ENCODE results near the gene LEMD3. TPM values are rescaled to one million over a fixed set of nuclear protein-coding genes. Genes with fewer than 3 reads are reported as not detected.

LEMD3 gene
- total RNA-seq, 1 donor from 2014 or later = 25.4 TPM

- no peak for DNase-seq
- H3K4me1 Mint-ChIP-seq (ENCODE audit: low read depth, unreplicated experiment) = peaks cover 6% of the 10 kb centered on the region
- H3K36me3 Mint-ChIP-seq (ENCODE audit: unreplicated experiment) = no peaks in the 10 kb centered on the region
- H3K27me3 Mint-ChIP-seq (ENCODE audit: unreplicated experiment) = peaks cover 3% of the 10 kb centered on the region
- TF ChIP-seq CTCF (IDR thresholded peaks at IDR 0.05; ENCODE audit: partially characterized antibody, unreplicated experiment) = no peak
- H3K4me3 Mint-ChIP-seq (ENCODE audit: unreplicated experiment) = no peak overlapping the region
- no peak overlapping the region for H3K27ac Mint-ChIP-seq (ENCODE audit: unreplicated experiment)
- H3K9me3 Mint-ChIP-seq (ENCODE audit: unreplicated experiment) = no peaks in the 10 kb centered on the region
Measured at GRCh38 chr12:65188179-65188701, 18.9 kb downstream of the LEMD3 start.

GRCh38 chr12:65189028-65189718 lies 19.8 kb downstream of the LEMD3 start:
- Mint-ChIP-seq H3K9me3 (ENCODE audit: unreplicated experiment) (no peaks in the 10 kb centered on the region), H3K27me3 (ENCODE audit: unreplicated experiment) (peaks cover 4% of the 10 kb centered on the region), H3K36me3 (ENCODE audit: unreplicated experiment) (no peaks in the 10 kb centered on the region), H3K4me3 (ENCODE audit: unreplicated experiment) (no peak overlapping the region), H3K27ac (ENCODE audit: unreplicated experiment) (no peak overlapping the region), H3K4me1 (ENCODE audit: low read depth, unreplicated experiment) (peaks cover 8% of the 10 kb centered on the region)
- DNase-seq = no peak
- no peak for TF ChIP-seq CTCF (IDR thresholded peaks at IDR 0.05; ENCODE audit: partially characterized antibody, unreplicated experiment)

GRCh38 chr12:65192963-65193516 lies 23.7 kb downstream of the LEMD3 start:
- Mint-ChIP-seq H3K9me3 (ENCODE audit: unreplicated experiment) (no peaks in the 10 kb centered on the region), H3K36me3 (ENCODE audit: unreplicated experiment) (no peaks in the 10 kb centered on the region), H3K4me1 (ENCODE audit: low read depth, unreplicated experiment) (peaks cover 8% of the 10 kb centered on the region), H3K27me3 (ENCODE audit: unreplicated experiment) (peaks cover 4% of the 10 kb centered on the region), H3K4me3 (ENCODE audit: unreplicated experiment) (no peak overlapping the region), H3K27ac (ENCODE audit: unreplicated experiment) (no peak overlapping the region)
- TF ChIP-seq CTCF (IDR thresholded peaks at IDR 0.05; ENCODE audit: partially characterized antibody, unreplicated experiment) = no peak
- DNase-seq = no peak

- TF ChIP-seq CTCF (IDR thresholded peaks at IDR 0.05; ENCODE audit: partially characterized antibody, unreplicated experiment) = no peak
- Mint-ChIP-seq H3K4me3 (ENCODE audit: unreplicated experiment) (no peak overlapping the region), H3K36me3 (ENCODE audit: unreplicated experiment) (no peaks in the 10 kb centered on the region), H3K4me1 (ENCODE audit: low read depth, unreplicated experiment) (peaks cover 8% of the 10 kb centered on the region), H3K27ac (ENCODE audit: unreplicated experiment) (no peak overlapping the region), H3K9me3 (ENCODE audit: unreplicated experiment) (no peaks in the 10 kb centered on the region), H3K27me3 (ENCODE audit: unreplicated experiment) (peaks cover 4% of the 10 kb centered on the region)
- no peak for DNase-seq
Measured at GRCh38 chr12:65194949-65195348, 25.6 kb downstream of the LEMD3 start.

GRCh38 chr12:65195387-65196055 lies 26.1 kb downstream of the LEMD3 start:
- Mint-ChIP-seq H3K4me1 (ENCODE audit: low read depth, unreplicated experiment) (peaks cover 6% of the 10 kb centered on the region), H3K27me3 (ENCODE audit: unreplicated experiment) (peaks cover 4% of the 10 kb centered on the region), H3K27ac (ENCODE audit: unreplicated experiment) (no peak overlapping the region), H3K9me3 (ENCODE audit: unreplicated experiment) (no peaks in the 10 kb centered on the region), H3K36me3 (ENCODE audit: unreplicated experiment) (no peaks in the 10 kb centered on the region), H3K4me3 (ENCODE audit: unreplicated experiment) (no peak overlapping the region)
- no peak for TF ChIP-seq CTCF (IDR thresholded peaks at IDR 0.05; ENCODE audit: partially characterized antibody, unreplicated experiment)
- DNase-seq = no peak
